H7 (cell line): ENCODE measurements around the gene CD163L1. TPM values are rescaled to one million over a fixed set of nuclear protein-coding genes. Genes with fewer than 3 reads are reported as not detected.

Experiments
- DNase-seq: peaks from one replicate; pipeline ENCODE4 v3.0.0; 2012
- H3K27me3 ChIP-seq: 2 replicates; pipeline ENCODE4 v1.6.0; 2011; ENCODE audit warnings: mild to moderate bottlenecking, low read length; ENCODE audit not compliant: control insufficient read depth, insufficient read depth
- H3K36me3 ChIP-seq: replicated peaks from 2 replicates; pipeline ENCODE4 v1.5.1; 2011; ENCODE audit warnings: low read length; ENCODE audit not compliant: control insufficient read depth, insufficient read depth
- H3K4me3 ChIP-seq: 2 replicates; pipeline ENCODE4 v1.5.1; 2011; ENCODE audit warnings: low read depth, mild to moderate bottlenecking, control low read depth, low read length, moderate library complexity; ENCODE audit not compliant: insufficient read depth
- total RNA-seq: library from RNA; depleted of rRNA; stranded (reverse); fragments of >200 nt; shearing (Covaris generic); gene quantifications from 2 replicates; pipeline ENCODE4 v1.2.3, GENCODE V29; 2014; rRNA removed

CD163L1 gene
- total RNA-seq, 1 experiment from 2014 or later: 0.17 TPM

DNA sequence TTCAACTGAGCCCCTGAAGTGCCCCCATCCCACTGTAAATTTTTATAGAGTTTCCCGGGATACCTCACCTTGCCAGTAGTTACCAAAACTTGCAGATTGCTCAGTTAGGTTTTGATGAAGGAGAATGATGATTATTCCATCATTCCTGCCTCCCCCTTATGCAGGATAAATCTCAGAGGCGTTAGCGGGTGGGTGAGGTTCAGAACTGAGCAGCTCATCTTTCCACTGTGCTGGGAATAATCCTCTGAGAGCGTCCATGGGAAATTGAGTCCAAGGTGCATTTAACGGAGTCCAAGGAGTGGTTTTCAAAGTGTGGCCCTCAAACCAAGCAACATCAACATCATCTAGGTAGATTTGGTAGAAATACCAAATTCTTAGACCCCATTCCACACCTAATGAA, 121.4 kb downstream of the CD163L1 start:
- H3K27me3 ChIP-seq: no peaks in the 10 kb centered on the region
- no peak for DNase-seq
- H3K36me3 ChIP-seq: no peaks in the 10 kb centered on the region
- H3K4me3 ChIP-seq: no peak overlapping the region

DNA sequence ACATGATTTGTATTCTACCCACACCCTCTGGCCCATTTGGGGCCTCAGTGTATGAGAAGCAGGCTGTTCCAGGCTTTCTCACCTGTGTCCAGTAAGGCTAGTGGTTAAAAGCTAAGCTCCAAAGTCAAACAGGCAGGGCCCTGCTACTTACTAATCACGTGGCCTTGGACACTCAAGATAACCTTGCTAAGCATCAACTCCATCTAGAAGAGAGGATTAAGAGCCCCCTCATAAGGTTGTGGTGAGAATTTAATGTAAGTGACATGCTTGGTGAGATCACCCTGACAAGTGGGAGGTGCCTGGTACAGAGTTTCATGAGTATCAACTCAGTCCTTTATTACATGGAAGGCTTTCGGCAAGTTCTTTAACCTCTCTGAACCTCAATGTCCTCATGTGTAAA, 122.3 kb downstream of the CD163L1 start:
- H3K4me3 ChIP-seq: no peak overlapping the region
- no peaks in the 10 kb centered on the region for H3K27me3 ChIP-seq
- no peaks in the 10 kb centered on the region for H3K36me3 ChIP-seq
- no peak for DNase-seq

DNA sequence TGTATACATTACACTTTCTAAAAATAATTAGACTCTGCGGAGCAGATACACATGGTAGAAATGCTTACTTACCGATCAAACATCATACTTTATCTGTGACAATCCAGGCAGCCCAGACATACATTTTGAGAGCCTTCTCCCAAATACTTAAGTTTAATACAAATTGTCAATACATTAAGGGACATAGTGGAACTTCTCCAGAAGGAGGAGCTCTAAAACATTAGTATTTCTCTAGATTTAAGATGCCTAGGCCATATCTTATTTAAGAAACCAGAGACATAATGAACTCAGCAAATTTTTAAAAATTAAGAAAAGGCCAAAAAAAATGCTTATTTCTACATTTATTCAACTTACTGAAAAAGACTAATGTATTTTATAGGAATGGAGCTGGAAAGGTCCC, 124.0 kb downstream of the CD163L1 start:
- Histone ChIP-seq H3K27me3 (no peaks in the 10 kb centered on the region), H3K4me3 (no peak overlapping the region), H3K36me3 (no peaks in the 10 kb centered on the region)
- no peak for DNase-seq

DNA sequence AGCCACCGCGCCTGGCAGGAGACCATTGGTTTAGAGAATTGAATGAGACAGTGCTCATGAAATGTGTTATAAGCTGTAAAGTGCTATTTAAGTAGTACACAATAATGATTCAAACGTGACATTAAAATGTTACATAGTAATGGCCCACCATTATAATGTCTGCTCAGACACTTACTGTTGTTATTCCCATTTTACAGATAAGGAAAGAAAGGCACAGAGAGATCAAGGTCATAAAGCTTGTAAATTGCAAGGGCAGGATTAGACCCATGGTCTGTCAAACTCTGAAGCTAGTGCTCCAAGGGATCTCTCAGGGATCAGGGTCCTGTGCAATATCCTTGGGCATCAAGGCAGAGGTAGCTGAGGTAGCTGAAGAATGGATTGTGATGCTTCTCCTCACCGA, 133.9 kb downstream of the CD163L1 start:
- no peaks in the 10 kb centered on the region for H3K27me3 ChIP-seq
- H3K36me3 ChIP-seq: no peaks in the 10 kb centered on the region
- no peak for DNase-seq
- H3K4me3 ChIP-seq: no peak overlapping the region

Other genes starting within 250 kb of the CD163L1 start
- gene ACSM4, start 140.1 kb downstream of the CD163L1 start, total RNA-seq: 1.9 and 10.9 TPM in 2 replicates
- 0.14 TPM in 1 of 2 replicates, not detected in the other for gene CD163, start 59.6 kb upstream of the CD163L1 start, total RNA-seq
- gene APOBEC1, start 221.8 kb upstream of the CD163L1 start, total RNA-seq: not detected in 2 replicates